Epithelial cell of prostate (primary cell): ENCODE results near the gene RMI2.

Experiments used
- DNase-seq: peaks from one replicate; pipeline ENCODE4 v3.0.0-alpha.2; 2011; ENCODE audit warnings: low read depth, low spot score
- H3K27ac ChIP-seq: fragments of 450-650 bp; 2 replicates; pipeline ENCODE4 v1.5.1; 2017; ENCODE audit warnings: mild to moderate bottlenecking

The RMI2 gene

GRCh38 chr16:11309895-11310633 is 35.2 kb upstream of the RMI2 start:
- H3K27ac ChIP-seq, result no peak overlapping the region

GRCh38 chr16:11310634-11310977 is 34.7 kb upstream of the RMI2 start:
- DNase-seq, result no peak
- H3K27ac ChIP-seq, result no peak overlapping the region

More at GRCh38 chr16:11309895-11310633, 35.2 kb upstream of the RMI2 start:
- no peak for DNase-seq

DNA sequence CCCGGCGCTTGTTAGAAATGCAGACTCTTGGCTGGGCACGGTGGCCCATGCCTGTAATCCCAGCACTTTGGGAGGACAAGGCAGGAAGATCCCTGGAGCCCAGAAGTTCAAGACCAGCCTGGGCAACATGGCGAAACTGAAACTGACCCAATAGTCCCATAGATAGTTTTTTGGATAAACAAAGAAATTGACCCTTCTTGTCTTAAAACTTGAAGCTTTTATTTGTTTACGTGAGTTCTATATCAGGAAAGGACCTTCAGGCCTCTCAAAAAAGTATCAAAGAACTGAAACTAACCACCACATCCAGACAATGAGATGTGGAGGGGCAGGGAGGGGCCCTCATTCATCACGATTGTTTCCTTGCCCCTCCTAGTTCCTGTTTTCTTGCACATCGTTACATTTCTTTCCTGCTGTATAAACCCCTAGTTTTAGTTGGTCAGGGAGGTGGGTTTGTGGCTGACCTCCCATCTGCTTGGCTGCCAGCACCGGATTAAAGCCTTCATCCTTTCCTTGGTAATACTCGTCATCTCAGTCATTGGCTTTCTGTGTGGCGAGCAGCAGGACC is 34.2 kb upstream of the RMI2 start:
- no peak for DNase-seq
- H3K27ac ChIP-seq, result no peak overlapping the region

- DNase-seq, result no peak
- H3K27ac ChIP-seq, result no peak overlapping the region
These were observed 32.4 kb upstream of the RMI2 start for GRCh38 chr16:11312718-11313492.

DNA sequence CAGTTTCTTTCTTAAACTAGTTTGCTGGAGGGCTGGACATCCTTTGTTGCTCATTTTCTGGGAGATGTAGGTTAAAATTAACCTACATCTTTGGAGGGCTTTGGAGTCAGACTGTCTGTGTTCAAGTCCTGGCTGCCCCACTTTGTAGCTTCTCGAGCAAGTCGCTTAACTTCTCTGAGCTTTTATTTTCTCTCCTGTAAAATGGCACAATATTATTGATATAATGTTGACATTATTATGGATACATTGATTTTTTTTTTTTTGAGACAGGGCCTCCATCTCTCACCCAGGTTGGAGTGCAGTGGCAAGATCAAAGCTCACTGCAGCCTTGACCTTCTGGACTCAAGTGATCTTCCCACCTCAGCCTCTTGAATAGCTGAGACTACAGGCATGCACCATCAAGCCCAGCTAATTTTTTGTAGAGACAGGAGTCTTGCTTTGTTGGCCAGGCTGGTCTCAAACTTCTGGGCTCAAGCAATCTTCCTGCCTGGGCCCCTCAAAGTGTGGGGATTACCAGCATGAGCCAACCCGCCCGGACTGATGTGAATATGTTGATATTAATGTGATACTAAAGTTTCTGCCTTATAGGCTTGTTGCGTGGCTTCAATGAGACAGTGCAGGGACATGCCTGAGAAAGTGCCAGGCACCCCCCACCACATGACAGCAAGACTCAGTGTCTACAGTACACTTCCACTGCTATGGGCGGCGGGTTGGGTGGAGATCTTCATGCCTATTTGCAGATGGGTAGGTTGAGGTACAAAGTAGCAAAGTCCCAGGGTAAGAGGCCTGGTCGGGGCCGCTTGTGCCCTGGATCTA is 31.6 kb upstream of the RMI2 start:
- no peak overlapping the region for H3K27ac ChIP-seq
- DNase-seq, result no peak

DNA sequence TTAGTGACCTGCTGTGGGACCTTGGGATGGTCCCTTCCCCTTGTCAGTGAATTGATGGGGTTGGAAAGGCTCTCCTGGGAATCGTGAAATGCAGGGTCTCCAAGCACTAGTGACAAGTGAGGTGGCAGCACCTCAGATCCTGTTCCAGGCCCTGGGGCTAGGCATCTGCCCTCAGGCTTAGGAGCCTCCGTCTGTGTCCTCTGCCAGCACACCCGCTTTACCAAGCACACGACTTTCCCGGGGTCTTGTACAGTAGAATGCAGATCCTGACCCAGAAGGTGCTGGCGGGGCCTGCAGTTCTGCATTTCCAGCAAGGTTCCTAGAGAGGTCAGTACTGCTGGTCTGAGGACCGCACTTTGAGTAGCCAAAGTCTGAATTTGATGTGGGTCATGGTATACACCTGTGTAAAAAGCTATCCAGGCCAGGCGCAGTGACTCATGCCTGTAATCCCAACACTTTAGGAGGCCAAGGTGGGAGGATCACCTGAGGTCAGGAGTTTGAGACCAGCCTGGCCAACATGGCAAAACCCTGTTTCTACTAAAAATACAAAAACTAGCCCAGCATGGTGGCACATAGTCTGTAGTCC is 30.9 kb upstream of the RMI2 start:
- no peak for DNase-seq
- no peak overlapping the region for H3K27ac ChIP-seq

DNA sequence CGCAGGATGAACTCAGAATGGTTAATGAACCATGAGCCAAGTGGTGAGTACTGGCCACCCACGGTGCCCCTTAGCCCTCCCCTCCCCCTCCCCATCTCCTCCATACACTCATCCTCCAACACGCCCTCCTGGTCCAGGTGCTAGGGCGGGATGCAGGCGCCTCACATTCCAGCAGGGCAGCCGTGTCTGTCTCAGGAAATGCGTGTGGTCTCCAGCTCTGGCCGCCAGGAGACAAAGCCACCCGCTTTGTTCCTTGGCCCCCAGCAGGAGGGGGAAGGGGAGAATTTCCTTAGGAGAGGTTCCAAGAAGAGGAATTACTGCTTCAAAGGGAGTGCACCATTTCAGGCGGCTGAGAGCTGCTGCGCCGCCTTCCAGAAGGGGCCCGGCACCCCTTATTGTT is 29.7 kb upstream of the RMI2 start:
- DNase-seq, result no peak
- no peak overlapping the region for H3K27ac ChIP-seq

GRCh38 chr16:11316331-11317015 is 28.8 kb upstream of the RMI2 start:
- DNase-seq, result no peak
- H3K27ac ChIP-seq, result no peak overlapping the region

DNA sequence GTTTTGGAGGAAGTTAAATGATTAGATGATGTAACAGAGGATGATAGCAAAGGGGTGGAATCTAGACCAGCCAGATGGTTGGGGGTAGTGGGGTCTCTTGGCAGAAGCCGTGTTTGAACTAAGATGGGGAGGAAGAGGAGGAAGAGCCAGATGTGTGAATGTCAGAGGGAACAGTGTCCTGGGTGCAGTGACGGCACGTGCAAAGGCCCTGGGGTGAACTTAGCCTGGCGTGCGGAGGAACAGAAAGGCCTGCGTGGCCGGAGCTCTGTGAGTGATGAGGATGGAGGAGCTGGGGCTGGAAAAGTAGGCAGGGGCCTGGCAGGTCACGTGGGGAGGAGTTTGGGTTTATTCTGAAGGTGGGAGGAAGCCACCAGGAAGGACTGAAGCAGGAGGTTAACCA is 26.4 kb upstream of the RMI2 start:
- no peak for DNase-seq
- H3K27ac ChIP-seq, result no peak overlapping the region

GRCh38 chr16:11319529-11320146 is 25.6 kb upstream of the RMI2 start:
- DNase-seq, result no peak
- no peak overlapping the region for H3K27ac ChIP-seq

GRCh38 chr16:11320170-11320569 is 25.1 kb upstream of the RMI2 start:
- H3K27ac ChIP-seq, result no peak overlapping the region
- DNase-seq, result no peak

DNA sequence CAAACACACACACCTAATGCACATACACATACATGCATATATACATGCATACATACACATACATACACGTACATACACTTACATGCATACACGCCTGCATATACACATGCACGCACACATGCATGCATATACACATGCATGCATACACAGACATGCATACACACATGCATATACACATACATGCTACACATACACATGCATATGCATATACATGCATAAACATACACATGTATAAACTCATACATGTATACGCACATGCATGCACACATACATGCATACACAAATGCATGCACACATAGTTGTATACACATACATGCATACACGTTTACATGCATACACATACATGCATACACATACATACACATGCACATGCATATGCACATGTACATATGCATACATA is 23.6 kb upstream of the RMI2 start:
- no peak overlapping the region for H3K27ac ChIP-seq
- DNase-seq, result no peak

DNA sequence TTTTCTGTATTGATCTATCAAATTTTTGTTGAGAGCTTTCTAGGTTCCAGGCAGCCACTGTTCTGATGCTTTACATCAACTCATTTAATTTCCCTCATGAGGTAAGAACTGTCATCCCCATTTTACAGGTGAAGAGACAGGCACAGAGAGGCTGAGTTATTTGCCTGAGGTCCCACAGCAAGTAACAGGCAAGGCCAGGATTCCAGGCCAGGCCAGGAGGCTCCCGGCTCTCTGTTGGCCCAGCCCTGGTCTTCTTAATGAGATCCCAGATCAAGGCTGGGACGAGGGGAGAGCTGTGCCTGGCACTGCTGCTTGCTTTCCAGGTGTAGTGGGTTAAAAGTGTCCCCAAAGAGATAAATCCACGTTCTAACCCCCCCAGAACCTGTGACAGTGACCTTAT is 22.4 kb upstream of the RMI2 start:
- H3K27ac ChIP-seq, result no peak overlapping the region
- DNase-seq, result no peak

DNA sequence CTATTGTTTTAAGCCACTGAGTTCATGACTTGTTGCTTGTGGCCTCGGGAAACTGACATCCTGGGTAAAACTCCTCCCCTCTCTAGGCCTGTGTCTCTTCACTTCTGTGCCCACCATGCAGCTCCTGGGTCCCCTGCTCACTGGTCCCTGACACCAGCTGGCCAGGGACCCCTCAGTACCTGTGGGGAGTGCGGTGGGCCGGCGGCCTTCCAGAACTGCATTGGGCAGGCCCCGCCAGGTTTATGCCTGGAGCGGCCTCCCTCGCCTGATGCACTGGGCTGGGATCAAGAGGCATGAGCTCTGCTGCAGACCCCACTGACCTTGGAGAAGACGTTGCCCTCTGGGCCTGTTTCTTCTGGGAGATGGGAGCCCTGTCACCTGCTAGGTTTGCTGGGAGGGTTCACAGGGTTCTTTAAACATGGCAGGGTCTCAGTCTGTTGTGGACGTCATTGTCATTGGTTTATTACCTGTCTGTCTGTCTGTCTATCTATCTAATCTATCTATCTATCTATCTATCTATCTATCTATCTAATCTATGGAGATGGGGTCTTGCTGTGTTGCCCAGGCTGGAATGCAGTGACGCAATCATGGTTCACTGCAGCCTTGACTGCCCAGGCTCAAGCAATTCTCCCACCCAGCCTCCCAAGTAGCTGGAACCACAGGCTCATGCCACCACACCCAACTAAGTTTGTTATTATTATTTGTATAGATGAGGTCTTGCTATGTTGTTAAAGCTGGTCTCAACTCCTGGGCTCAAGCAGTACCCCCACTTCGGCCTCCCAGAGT is 21.5 kb upstream of the RMI2 start:
- no peak overlapping the region for H3K27ac ChIP-seq
- DNase-seq, result no peak

GRCh38 chr16:11325404-11326083 is 19.7 kb upstream of the RMI2 start:
- DNase-seq, result no peak

DNA sequence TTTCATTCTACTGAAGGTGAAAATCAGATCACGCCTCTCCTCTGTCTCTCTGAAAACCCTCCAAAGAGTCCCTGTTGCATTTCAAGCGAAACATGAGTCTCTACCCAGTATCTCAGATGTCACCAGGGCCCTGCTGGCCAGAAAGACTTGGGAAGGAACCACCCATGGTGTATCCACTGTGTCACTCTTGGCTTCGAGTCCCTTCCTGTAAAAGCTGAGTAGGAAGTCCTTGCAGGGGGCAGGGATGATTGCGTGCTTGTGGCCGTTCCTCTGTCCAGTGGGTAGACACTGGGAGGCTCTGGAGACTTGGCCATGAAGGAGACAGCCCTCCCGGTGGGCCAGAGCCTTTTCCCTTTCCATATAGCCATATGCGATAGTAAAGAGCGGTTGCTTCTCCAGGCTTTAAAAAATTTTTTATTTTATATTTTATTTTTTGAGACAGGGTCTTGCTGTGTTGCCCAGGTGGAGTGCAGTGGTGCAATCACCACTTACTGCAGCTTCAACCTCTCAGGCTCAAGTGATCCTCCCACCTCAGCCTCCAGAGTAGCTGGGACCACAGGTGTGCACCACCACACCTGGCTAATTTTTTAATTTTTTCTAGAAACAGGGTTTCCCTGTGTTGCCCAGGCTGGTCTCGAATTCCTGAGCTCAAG is 19.0 kb upstream of the RMI2 start:
- H3K27ac ChIP-seq, result no peak overlapping the region

More at GRCh38 chr16:11325404-11326083, 19.7 kb upstream of the RMI2 start:
- no peak overlapping the region for H3K27ac ChIP-seq

GRCh38 chr16:11326737-11327276 is 18.5 kb upstream of the RMI2 start:
- DNase-seq, result no peak
- H3K27ac ChIP-seq, result no peak overlapping the region

More for the DNA sequence above, 19.0 kb upstream of the RMI2 start:
- DNase-seq, result no peak
